Measurements from ENCODE around the gene SNX17. TPM values are rescaled to one million over a fixed set of nuclear protein-coding genes. Genes with fewer than 3 reads are reported as not detected.
A peak's percentile ranks its signal among the peaks of the same experiment; 100 is the strongest.
"Not testable (repeated sequence)": the region's sequence is repeated elsewhere in the genome, so short reads cannot be mapped to it uniquely, and the experiment has no call there.

Gene SNX17
- total RNA-seq, 1 donor from 2014 or later, result 117 TPM

DNA sequence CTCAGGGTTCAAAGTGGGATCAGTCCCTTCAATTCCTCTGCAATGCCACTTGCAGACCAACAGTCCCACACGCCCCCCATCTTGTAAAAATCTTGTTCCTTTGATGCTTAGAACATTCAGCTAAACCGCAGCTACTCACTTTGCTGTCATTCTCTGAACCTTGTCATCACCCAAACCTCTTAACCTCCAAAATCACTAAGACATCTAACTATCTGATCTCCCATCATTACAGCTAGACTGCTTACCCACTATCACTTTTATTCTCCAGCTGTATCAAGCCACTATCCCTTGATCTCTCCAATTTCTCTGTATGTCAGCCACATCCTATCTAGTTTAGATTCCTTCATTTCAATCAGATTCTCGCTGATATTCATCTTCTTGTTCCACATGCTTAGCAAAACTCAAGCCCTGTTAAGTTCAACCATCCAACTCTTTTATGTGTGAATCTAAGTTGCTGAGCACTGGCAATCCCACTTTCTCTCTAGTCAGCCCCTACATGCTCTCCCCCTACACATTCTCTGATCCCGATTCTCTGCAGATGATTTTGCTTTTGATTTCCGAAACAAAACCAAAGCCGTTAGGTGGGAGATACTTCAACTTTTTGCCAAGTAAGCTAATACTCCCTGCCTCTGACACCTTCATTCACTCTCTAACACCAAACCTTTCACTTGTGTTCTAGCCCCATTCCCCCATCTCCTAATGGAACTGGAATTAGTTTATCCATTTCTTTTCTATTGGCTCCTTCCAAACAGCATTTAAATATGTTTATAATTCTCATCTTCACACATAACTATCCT is 18.4 kb upstream of the SNX17 start:
- Mint-ChIP-seq H3K27ac (peak overlapping the region; percentile 9), H3K4me3 (ENCODE audit: low read depth) (no peak overlapping the region), H3K9me3 (no peaks in the 10 kb centered on the region), H3K27me3 (ENCODE audit: low read depth) (no peaks in the 10 kb centered on the region), H3K36me3 (ENCODE audit: low read depth) (peaks cover 29% of the 10 kb centered on the region), H3K4me1 (ENCODE audit: low read depth) (peaks cover 29% of the 10 kb centered on the region)
- intact Hi-C loops (cut with micrococcal nuclease), result loop anchor here (1.0 kb wide), 2 partner anchors 18 to 286 kb away; partner anchors contain the start of genes EIF2B4 and SNX17
- no peak for DNase-seq (ENCODE audit: low spot score)

DNA sequence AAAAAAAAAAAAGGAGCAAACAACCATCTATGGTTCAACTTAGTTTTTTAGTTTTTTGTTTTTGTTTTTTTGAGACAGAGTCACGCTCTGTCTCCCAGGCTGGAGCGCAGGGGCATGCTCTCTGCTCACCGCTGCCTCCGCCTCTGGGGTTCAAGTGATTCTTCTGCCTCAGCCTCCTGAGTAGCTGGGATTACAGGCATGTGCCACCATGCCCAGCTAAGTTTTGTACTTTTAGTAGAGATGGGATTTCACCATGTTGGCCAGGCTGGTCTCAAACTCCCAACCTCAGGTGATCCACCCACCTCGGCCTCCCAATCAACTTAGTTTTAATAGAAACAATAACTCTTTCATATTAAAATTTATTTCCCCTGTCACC is 17.0 kb upstream of the SNX17 start:
- H3K4me1 Mint-ChIP-seq (ENCODE audit: low read depth), result peaks cover 34% of the 10 kb centered on the region
- H3K27ac Mint-ChIP-seq; H3K4me3 Mint-ChIP-seq (ENCODE audit: low read depth); H3K9me3 Mint-ChIP-seq; DNase-seq (ENCODE audit: low spot score); intact Hi-C loops (cut with micrococcal nuclease); H3K27me3 Mint-ChIP-seq (ENCODE audit: low read depth): not testable (repeated sequence)
- peaks cover 29% of the 10 kb centered on the region for H3K36me3 Mint-ChIP-seq (ENCODE audit: low read depth)

DNA sequence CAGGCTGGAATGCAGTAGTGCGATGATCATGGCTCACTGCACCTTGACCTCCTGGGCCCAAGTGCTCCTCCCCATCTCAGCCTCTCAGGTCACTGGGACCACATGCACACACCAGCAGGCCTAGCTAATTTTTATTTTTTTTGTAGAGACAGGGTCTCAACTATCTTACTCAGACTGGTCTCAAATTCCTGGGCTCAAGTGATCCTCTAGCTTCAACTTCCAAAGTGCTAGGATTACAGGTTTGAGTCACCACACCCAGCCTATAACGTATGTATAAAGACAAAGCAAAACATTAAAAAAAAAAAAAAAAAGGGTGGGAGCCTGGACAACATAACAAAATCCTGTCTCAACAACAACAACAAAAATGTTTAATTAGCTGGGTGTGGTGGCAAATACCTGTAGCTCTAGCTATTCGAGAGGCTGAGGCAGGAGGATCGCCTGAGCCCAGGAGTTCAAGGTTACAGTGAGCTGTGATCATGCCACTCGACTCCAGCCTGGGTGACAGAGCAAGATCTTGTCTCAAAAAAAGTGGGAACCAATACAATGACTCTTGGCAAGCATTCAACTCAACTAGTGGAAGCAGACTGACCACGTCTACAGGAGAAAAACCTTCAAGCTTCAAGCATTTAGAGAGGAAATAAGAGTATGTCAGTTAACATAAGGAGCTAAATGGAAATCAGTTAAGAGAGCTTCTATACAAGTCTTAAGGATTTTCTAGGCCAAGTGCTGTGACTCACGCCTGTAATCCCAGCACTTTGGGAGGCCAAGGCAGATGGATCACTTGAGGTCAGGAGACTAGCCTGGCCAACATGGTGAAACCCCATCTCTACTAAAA is 16.4 kb upstream of the SNX17 start:
- Mint-ChIP-seq H3K4me3 (ENCODE audit: low read depth) (peak overlapping the region; percentile 53), H3K36me3 (ENCODE audit: low read depth) (peaks cover 33% of the 10 kb centered on the region)

DNA sequence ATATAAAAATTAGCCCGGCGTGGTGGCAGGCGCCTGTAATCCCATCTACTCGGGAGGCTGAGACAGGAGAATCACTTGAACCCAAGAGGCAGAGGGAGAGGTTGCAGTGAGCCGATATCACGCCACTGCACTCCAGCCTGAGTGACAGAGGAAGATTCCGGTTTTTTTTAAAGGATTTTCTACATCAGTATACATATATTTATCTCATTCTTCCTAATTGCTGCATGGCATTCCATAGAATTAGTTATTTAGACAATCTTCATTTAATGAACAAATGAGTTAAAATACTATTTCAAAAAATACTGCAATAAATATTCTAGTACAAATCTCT is 15.9 kb upstream of the SNX17 start:
- no peak for DNase-seq (ENCODE audit: low spot score)
- H3K36me3 Mint-ChIP-seq (ENCODE audit: low read depth), result peaks cover 30% of the 10 kb centered on the region
- H3K27me3 Mint-ChIP-seq (ENCODE audit: low read depth), result no peaks in the 10 kb centered on the region
- H3K4me3 Mint-ChIP-seq (ENCODE audit: low read depth), result peak overlapping the region; percentile 53
- intact Hi-C loops (cut with micrococcal nuclease), result no loop called here
- H3K9me3 Mint-ChIP-seq, result no peaks in the 10 kb centered on the region
- H3K4me1 Mint-ChIP-seq (ENCODE audit: low read depth), result peaks cover 38% of the 10 kb centered on the region
- H3K27ac Mint-ChIP-seq, result peak overlapping the region; percentile 13

More for the DNA sequence above, 16.4 kb upstream of the SNX17 start:
- no peak for DNase-seq (ENCODE audit: low spot score)
- Mint-ChIP-seq H3K27ac (peak overlapping the region; percentile 13), H3K27me3 (ENCODE audit: low read depth) (no peaks in the 10 kb centered on the region), H3K9me3 (no peaks in the 10 kb centered on the region), H3K4me1 (ENCODE audit: low read depth) (peaks cover 38% of the 10 kb centered on the region)
- intact Hi-C loops (cut with micrococcal nuclease), result no loop called here

DNA sequence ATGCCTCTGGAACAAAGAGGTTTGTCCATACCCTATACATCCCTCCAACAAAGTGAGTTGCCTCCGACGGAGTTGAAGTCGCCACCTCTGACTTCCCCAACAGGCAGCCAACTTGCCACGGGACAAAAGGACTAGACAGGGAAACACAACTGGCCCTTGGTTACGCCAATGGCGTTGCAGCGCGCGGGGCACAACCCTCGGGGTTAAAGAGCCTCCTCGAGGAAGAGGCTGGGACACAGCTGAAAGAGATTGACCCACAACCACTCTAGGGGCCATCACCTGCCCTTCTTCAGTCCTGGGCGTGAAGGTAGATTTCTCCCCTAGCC is 14.4 kb upstream of the SNX17 start:
- intact Hi-C loops (cut with micrococcal nuclease), result loop anchor here (1.0 to 2.0 kb wide), 6 partner anchors 14 to 283 kb away; partner anchors contain the start of genes CAD, EIF2B4, MPV17 and NRBP1
- Mint-ChIP-seq H3K4me1 (ENCODE audit: low read depth) (peaks cover 33% of the 10 kb centered on the region), H3K36me3 (ENCODE audit: low read depth) (peaks cover 31% of the 10 kb centered on the region), H3K27ac (peak overlapping the region; percentile 98), H3K4me3 (ENCODE audit: low read depth) (peak overlapping the region; percentile 100), H3K27me3 (ENCODE audit: low read depth) (no peaks in the 10 kb centered on the region), H3K9me3 (no peaks in the 10 kb centered on the region)
- no peak for DNase-seq (ENCODE audit: low spot score)

DNA sequence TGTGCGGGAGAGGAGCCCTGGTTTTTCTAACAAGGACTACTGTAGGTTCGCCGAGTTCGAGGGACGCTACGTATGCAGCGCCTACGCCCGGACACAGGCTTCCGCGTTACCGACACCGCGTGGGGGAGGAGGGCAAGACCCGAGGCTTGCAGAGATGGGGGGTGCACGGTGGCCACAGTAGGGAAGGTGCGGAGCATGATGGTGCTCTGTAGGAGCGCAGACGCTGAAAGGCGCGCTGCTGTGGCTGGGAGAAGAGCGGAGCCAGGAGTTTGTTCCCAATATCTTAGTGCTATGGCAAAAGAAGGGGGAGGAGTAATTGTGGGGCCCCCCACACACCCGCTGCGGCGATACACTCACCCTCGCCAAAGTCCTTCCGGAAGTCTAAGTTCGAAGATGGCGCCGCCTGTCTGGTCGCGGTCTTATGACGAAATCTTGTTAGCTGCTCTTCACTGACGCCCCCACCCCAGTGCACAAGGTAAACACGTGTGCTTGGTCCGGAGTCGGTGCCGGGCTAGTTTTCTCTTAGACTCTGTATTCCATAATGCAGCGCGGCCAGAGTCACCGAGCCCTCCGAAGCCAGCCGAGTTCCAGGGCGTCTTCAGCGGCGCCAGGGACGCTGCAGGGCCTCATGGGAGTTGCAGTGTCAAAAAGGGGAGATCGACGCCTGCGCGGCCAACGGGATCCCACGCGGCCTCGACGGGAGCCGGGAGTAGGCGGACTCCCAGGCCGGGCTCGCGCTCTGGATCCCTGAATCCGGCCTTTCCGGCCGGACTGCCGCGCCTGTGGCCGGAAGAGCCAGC is 13.8 kb upstream of the SNX17 start, which contains the start of gene GTF3C2:
Gene GTF3C2, minus strand, starts transcription at position 383 of the 800 bp plus-strand sequence. CDS start 13,210 bp downstream, outside the sequence.
- Mint-ChIP-seq H3K4me3 (ENCODE audit: low read depth) (peak within 1 kb of the TSS; percentile 100), H3K36me3 (ENCODE audit: low read depth) (peaks cover 32% of the 10 kb centered on the region), H3K27me3 (ENCODE audit: low read depth) (no peaks in the 10 kb centered on the region), H3K27ac (peak within 1 kb of the TSS; percentile 98), H3K4me1 (ENCODE audit: low read depth) (peaks cover 31% of the 10 kb centered on the region), H3K9me3 (no peaks in the 10 kb centered on the region)
- DNase-seq (ENCODE audit: low spot score), result peak; percentile 90
- intact Hi-C loops (cut with micrococcal nuclease), result loop anchor here (1.0 to 2.0 kb wide), 6 partner anchors 14 to 282 kb away; partner anchors contain the start of genes CAD, EIF2B4, MPV17 and NRBP1

DNA sequence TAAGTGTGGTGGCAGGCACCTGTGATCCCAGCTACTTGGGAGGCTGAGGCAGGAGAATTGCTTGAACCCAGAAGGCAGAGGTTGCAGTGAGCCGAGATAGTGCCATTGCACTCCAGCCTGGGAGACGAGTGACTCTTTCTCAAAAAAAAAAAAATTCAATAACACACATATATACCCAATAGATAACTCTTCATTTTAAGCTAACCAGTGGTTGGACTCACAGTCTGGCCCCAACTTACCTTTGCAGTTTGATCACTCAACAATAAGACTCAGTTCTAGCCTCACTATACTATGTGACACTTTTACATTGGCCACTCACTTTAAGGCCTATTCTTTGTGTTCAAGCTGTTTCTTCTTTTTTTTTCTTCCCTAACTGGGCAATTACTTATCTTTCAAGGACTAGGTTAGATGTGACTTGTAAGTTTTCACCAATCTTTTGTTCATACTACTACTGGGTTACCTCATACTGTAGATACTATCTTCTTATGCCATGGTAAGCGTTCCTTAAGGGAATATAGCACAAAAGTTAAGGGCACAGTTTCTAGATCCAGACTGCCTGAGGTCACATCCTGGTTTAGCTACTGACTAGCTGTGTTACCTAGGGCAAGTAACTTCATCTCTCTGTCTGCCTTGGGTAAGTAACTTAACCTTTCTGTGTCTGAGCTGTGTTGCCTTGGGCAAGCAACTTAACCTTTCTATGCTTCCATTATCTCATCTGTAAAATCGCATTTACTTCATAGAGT is 7.6 kb upstream of the SNX17 start:
- Mint-ChIP-seq H3K27me3 (ENCODE audit: low read depth) (no peaks in the 10 kb centered on the region), H3K4me3 (ENCODE audit: low read depth) (no peak overlapping the region), H3K36me3 (ENCODE audit: low read depth) (peaks cover 54% of the 10 kb centered on the region), H3K27ac (no peak overlapping the region), H3K9me3 (no peaks in the 10 kb centered on the region), H3K4me1 (ENCODE audit: low read depth) (peaks cover 13% of the 10 kb centered on the region)
- intact Hi-C loops (cut with micrococcal nuclease), result no loop called here
- DNase-seq (ENCODE audit: low spot score), result no peak

DNA sequence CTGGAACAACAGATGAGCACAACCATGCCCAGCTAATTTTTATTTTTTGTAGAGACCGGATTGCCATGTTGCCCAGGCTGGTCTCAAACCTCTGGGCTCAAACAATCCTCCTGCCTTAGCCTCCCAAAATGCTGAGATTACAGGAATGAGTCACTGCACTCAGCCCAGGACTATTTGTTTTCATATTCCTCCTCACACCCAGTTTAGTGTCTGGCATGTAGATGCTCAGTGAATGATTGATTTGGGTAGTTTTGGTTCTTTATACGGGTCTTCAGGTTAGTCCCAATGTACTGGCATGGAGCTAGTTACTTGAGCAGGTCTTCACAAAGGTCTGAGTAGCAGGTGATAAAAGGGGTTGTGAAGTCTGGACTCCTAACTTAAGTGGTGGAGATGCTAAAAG is 6.5 kb upstream of the SNX17 start:
- DNase-seq (ENCODE audit: low spot score), result no peak
- Mint-ChIP-seq H3K9me3 (no peaks in the 10 kb centered on the region), H3K27ac (no peak overlapping the region)

DNA sequence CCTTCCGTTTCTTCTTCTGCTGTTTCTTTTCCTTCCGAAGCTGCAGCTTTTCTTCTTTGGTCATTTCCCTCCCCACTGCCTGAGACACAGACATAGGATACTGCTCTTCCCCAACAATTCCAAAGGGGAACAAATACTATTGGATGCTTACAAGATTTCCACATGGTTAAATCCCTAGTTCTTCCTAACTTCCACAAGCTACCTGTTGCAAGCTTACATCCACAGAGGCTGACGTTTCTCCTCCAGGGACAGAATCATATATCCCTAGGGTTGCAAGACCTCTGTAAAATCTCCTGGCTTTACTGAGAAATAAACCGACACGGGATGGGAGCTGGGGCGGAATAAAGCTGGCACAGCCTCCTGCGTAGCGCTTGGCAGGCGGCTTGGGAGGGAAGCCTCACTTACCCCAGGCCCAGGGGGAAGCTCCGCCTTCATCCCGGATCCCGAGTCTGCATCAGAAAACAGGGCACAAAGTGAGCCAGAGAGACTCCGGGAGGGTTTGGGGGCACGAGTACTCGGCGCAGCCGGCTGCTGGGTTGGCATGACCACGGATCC is 868 bp upstream of the SNX17 start:
- Mint-ChIP-seq H3K4me3 (ENCODE audit: low read depth) (peak overlapping the region; percentile 90), H3K36me3 (ENCODE audit: low read depth) (peaks cover 74% of the 10 kb centered on the region), H3K9me3 (no peaks in the 10 kb centered on the region), H3K27ac (peak overlapping the region; percentile 82), H3K27me3 (ENCODE audit: low read depth) (no peaks in the 10 kb centered on the region), H3K4me1 (ENCODE audit: low read depth) (peaks cover 23% of the 10 kb centered on the region)
- no peak for DNase-seq (ENCODE audit: low spot score)
- intact Hi-C loops (cut with micrococcal nuclease), result loop anchor here (1.0 to 5.0 kb wide), 8 partner anchors 11 to 287 kb away; partner anchors contain the start of genes ATRAID, GTF3C2, MPV17 and NRBP1

More for the DNA sequence above, 6.5 kb upstream of the SNX17 start:
- intact Hi-C loops (cut with micrococcal nuclease), result no loop called here
- Mint-ChIP-seq H3K4me1 (ENCODE audit: low read depth) (peaks cover 8% of the 10 kb centered on the region), H3K4me3 (ENCODE audit: low read depth) (no peak overlapping the region), H3K27me3 (ENCODE audit: low read depth) (no peaks in the 10 kb centered on the region), H3K36me3 (ENCODE audit: low read depth) (peaks cover 56% of the 10 kb centered on the region)

DNA sequence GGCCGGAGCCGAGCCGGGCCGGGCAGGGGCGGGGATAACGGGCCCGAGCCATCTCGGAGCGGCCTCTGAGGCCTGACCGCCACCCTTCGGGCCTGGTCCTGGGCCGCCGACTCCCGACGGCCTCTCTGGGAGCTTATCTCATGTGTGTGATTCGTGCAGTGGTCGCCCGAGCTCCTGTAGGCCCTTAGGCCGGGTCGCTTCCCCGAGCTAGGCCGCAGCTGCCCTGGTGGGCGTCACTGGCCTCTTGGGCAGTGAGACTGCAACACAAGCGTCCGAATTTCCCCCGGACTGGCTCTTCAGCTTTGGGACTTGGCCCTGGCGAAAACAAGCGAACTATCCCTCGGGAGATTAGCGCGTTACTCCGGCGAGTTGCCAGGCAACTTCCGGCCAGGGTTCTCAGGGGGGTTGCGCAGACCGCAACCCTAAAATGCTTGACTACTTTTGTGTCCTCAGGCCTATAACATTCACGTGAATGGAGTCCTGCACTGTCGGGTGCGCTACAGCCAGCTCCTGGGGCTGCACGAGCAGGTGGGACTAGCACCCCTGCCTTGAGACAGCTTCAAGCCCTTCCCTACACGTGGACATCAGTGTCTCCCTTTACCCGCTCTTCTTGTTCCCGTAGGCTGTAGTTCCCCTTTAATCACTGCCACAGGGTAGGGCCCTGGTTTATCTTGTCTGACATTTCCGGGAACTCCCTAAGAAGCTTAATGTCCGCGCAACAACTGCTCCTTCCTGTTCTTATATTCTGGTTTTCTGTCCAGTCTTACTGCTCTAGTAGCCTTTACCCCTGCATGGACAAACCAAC is 602 bp downstream of the SNX17 start:
- peak overlapping the region; percentile 95 for H3K27ac Mint-ChIP-seq
- H3K4me1 Mint-ChIP-seq (ENCODE audit: low read depth), result peaks cover 23% of the 10 kb centered on the region
- no peaks in the 10 kb centered on the region for H3K9me3 Mint-ChIP-seq
- H3K36me3 Mint-ChIP-seq (ENCODE audit: low read depth), result peaks cover 81% of the 10 kb centered on the region
- DNase-seq (ENCODE audit: low spot score), result peak; percentile 30
- no peaks in the 10 kb centered on the region for H3K27me3 Mint-ChIP-seq (ENCODE audit: low read depth)
- intact Hi-C loops (cut with micrococcal nuclease), result loop anchor here (1.0 to 5.0 kb wide), 8 partner anchors 9 to 289 kb away; partner anchors contain the start of genes ATRAID, GTF3C2, MPV17 and NRBP1
- H3K4me3 Mint-ChIP-seq (ENCODE audit: low read depth), result peak overlapping the region; percentile 90

DNA sequence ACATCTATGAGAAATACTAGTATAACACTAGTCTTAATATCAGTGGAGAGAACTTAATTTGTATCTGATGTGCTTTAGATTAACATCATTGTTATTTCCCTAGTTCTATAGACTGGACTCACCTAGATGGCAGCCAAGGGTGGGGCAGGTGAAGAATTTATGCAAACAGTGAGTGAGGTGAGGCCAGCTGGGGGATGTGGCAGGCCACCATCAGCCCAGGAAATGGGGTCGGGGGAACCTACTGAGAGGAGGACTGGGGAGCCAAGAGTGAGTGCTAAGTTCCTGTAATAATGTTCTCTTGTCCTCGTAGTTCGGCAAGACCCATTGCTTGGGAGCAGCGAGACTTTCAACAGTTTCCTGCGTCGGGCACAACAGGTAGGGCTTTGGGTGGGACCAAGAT is 2.5 kb downstream of the SNX17 start:
- peaks cover 84% of the 10 kb centered on the region for H3K36me3 Mint-ChIP-seq (ENCODE audit: low read depth)
- H3K27ac Mint-ChIP-seq, result peak overlapping the region; percentile 56
- no peaks in the 10 kb centered on the region for H3K9me3 Mint-ChIP-seq
- DNase-seq (ENCODE audit: low spot score), result no peak
- peaks cover 23% of the 10 kb centered on the region for H3K4me1 Mint-ChIP-seq (ENCODE audit: low read depth)
- intact Hi-C loops (cut with micrococcal nuclease), result loop anchor here (5.0 kb wide), 3 partner anchors 54 to 291 kb away; partner anchors contain the start of genes ATRAID, NRBP1 and SLC5A6
- peak overlapping the region; percentile 53 for H3K4me3 Mint-ChIP-seq (ENCODE audit: low read depth)
- no peaks in the 10 kb centered on the region for H3K27me3 Mint-ChIP-seq (ENCODE audit: low read depth)
